22Rv1 (cell line): ENCODE measurements around the gene ECT2L.

ENCODE experiments used
- CTCF ChIP-seq: fragments of 450-650 bp; IDR thresholded peaks from 2 replicates; pipeline ENCODE4 v1.5.1; 2017; ENCODE audit warnings: mild to moderate bottlenecking
- ZFX ChIP-seq: fragments of 450-650 bp; IDR thresholded peaks from 2 replicates; pipeline ENCODE4 v1.6.1; 2017; ENCODE audit warnings: antibody characterized with exemption, borderline replicate concordance

DNA sequence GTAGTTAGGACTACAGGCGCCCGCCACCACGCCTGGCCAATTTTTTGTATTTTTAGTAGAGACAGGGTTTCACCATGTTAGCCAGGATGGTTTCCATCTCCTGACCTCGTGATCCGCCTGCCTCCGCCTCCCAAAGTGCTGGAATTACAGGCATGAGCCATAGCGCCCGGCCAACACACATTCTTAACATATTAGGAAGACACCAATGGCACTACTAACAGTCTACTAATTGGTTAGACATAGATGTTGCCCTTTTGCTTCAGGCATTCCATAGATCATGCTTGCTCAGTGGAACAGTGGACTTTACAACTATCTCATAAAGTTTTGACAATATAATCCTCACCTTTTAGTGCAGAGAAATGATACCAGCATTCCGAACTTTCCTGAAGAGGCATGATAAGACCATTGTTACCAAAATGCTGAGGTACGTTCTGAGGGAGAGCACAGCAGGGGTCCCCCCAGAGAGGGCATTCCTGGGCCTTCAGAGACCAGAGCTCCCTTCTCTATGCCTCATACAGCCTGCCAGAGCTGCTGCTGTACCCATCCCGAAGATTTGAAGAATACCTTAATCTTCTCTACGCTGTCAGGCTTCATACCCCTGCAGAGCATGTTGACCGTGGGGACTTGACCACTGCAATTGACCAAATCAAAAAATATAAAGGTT, 89.4 kb downstream of the ECT2L start:
- TF ChIP-seq CTCF (no peak), ZFX (no peak)
